GM21528 (cell line): ENCODE results near the gene SLC38A10.

Experiments used
- ATAC-seq: cut with Tn5 transposase; IDR thresholded peaks from one replicate; pipeline ENCODE4 v1.9.1; 2021; ENCODE audit warnings: mild to moderate bottlenecking, moderate library complexity; ENCODE audit not compliant: unreplicated experiment, low FRiP score

SLC38A10 gene

DNA sequence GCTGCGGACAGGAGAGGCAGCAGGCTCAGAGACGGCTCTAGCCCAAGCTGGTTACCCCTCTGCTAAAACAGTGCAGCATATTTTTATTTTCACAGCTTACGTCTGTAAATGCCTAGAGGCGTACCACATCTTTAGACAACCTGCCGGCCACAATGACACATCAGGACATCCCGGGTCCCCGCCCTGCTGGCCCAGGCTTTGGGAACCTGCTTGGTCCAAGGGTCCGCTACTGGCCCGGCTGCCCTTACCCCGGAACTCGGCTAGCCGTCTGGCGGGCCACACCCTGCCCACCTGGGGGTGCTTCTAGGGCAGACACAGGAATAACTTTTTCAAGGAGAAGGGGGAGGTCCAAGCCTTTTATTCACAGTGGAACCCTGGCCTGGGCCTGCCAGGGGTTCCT, 76.6 kb downstream of the SLC38A10 start:
- ATAC-seq = no peak

DNA sequence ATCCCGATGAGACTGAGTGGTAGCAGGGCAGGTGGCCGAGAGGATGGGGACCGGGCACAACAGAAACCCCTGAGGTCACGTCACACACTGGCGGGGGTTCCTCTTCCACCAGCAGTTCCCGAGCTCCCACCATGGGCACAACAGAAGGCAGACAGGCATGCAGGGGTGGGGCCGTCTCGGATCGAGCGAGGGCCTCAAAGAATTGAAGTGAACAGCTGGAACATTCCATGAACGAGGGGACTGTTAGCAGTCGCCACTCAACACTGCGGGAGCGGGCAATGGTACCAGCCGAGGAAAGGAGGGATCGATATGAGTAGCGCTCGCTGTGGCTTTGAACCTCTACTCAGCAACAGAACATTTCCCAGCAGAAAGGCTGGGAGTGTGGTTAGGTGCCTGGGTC, 77.6 kb downstream of the SLC38A10 start:
- no peak for ATAC-seq

DNA sequence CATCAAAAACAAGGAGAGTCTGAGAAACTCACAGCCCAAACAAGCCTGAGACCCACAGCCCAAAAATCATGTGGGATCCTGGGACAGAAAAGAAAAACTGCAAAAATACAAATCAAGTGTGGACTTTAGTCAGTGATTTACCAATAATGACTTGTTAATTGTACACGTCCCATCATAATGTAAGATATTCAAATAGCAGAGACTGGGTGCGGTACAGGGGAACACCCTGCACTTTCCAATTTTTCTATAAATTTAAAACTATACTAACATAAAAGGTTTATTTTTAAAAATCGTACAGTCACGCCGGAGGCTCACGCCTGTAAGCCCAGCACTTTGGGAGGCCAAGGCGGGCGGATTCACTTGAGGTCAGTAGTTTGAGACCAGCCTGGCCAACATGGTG, 81.1 kb downstream of the SLC38A10 start:
- no peak for ATAC-seq

DNA sequence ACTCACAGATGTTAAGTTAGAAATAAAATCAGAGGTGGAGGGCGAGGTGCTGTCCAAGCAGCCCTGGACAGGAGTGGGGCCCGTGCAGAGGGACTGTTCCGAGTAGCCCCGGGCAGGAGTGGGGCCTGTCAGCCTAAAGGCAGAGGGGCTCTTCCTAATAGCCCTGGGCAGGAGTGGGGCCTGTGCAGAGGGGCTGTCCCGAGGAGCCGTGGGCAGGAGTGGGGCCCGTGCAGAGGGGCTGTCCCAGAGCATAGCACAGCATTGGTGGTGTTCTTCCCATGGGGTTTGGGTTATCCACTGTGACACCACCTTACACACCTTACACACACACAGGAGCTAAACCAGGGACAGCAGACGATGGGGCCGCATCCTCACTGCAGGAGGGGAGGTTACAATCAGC, 82.7 kb downstream of the SLC38A10 start:
- ATAC-seq = no peak

DNA sequence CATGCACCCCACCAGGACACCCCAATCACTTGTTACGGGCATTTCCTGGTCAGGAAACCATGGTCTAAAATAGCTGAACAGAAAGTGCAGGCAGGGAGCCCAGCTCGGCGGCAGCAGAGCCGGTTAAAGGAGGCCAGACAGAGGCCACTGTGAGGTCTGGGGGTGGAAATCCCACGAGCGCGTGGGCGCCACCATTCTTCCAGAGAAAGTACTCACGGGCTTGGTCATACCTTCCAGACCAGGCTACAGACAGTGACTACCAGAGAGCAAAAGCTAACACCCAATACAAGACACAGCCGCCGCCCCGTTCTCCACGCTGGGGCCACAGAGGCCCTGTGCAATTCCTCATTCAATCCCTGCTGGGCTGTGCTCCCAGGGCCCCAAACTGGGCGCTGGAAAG, 84.2 kb downstream of the SLC38A10 start:
- no peak for ATAC-seq

DNA sequence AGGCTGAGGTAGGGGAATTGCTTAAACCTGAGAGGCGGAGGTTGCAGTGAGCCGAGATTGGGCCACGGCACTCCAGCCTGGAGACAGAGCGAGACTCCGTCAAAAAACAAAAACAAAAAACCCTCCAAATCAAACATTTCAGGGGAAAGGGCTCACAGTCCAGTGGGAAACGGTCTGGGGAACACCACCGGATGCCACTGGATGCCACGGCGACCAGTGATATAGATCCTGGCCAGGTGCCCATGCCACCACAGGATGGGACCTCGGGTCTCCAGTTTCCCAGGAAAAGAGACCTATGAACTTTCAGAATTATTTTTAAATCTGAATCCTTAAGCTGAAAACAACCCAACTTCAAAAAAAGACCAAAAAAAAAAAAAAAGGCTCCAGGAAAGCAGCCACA, 84.6 kb downstream of the SLC38A10 start:
- no peak for ATAC-seq

DNA sequence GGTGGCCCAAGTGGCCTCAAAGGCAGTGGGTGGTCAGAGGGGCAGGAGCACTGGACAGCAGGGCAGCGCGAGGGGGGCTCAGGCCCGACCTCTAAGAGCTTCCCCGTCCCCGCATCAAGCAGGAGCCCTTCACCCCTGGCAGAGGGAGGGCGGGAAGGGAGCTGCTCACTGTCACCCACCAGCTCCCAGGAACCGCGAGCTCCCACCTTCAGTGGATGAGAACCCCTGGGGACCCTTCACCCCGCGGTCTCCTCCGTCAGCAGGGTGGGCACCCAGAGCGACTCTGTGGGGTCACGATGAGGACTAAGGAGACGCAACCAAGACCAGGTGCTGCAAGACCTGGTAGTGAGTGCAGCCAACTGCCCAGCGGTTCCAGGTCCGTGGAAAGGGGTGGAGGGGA, 86.0 kb downstream of the SLC38A10 start:
- ATAC-seq = no peak

DNA sequence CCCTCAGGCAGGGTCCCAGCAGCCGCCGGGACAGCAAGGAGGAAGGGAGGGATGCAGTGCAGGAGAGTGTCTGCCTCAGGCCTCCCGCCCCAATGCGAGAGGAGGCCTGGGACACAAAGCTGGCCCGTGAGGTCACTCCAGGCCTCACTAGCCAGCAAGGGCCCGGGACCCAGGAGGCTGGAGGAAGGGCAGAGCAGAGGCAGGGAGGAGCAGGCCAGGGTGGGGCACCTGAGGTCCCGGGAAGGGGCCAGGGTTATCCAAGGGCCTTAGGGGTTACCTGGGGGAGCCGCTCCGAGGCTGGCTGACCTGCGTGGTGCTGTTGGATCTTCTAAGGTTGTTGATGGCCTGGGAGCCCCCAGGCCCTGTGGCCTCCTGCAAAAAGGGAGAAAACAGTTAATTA, 86.5 kb downstream of the SLC38A10 start:
- ATAC-seq = no peak

DNA sequence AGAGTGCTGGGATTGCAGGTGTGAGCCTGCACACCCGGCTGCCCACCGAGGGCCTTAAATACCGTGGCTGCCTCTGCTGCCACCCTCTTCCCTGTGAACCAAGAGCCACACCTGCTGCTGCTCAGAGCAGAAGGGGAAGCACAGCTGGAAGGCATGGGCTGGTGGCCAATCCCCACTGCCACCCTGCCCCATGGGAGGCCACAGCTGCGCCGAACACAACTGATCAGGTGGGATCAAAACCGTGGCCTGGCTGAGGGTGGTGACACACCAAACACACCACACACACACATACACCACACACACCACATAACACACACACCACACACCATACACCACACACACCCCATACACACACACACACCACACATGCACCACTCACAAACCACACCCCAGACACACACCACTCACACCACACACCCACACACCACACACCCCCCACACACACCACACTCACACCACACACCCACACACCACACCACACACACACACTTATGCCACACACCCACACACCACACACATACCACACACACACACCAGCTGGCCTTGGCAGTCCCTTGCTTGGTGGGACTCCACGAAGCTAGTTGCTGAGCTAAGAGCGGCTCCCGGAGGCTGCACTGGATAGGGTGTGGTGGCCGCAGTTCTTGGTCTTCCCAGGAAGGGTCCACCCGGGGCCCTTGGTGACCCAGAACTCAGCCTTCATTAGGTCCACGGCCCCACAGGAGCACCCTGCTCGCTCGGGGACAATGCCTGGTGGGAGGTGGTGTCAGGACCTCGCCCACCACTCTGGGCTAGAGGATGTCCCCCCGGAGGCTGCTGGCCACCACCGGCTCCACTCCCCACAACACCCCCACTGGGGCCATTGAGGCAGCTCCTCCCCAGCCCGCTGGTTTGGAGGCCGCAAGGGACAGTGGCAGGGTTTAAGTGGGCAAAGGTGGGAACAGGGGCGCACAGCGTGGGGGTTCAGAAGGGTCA, 87.2 kb downstream of the SLC38A10 start:
- no peak for ATAC-seq

DNA sequence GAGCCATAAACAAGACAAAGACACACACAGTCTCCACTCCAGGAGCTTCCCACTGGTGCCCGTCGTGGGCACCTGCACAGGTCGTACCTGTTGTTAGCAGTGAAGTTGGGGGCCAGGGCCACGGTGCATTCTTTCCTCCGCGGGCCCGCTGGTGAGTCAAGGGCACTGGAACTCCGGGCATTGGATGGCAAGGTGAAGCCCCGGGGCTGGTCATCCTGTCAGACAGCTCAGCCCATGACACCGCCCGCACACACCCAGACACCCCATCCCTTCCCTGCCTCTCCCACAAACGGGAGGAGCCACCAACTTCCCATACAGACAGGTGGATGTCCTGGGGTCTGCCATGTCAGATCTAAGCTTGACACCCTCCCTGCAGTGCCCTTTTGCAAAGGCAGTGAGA, 88.5 kb downstream of the SLC38A10 start:
- ATAC-seq = no peak

DNA sequence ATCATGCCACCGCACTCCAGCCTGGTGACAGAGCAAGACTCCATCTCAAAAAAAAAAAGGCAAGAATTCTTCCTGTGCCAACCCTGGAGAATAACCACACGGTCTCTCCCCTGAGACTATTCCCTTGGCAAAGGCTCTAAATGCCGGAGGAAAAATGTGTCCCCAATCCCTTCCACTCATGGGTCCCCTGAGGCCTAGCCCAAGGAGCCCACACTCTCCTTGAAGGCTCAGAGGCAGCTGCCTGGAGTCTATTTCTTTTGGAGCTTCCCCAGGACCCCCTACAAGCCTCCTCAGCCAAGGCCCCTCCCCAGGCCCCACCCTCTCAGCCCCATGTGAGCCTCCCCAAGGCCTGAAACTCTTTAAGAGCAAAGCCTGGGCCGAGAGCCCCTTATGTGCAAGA, 88.9 kb downstream of the SLC38A10 start:
- no peak for ATAC-seq

DNA sequence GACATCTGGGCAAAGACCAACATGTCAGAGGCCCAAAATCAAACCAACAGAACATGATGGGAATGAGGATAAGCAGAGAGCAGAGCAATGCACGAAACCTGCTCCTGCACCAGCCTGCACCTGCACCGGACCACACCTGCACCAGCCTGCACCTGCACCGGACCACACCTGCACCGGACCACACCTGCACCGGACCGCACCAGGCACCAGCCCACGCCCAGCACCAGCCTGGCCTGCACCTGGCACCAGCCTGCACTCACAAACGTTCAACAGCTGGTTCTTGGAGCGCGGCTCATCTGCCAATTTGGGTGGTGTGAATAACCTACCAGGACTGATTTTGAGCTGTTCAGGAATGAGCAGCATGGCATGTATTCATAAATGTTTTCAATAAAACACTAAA, 90.5 kb downstream of the SLC38A10 start:
- no peak for ATAC-seq

DNA sequence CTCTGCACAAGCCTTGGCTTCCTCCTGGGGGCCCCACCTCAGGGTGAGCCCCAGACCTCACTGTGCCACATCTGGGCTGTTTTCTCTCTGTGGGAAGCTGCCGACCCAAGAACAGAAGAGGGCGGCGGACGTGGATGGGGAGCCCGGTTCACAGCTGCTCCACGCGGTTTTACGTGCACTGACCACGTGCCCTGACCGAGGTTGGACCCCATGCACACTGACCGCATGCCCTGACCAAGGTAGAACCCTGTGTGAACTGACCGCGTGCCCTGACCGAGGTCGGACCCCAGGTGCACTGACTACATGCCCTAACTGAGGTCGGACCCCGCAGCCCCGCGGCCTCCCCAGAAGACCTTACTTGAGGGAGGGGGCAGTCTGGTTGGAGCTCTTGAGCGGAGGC, 92.0 kb downstream of the SLC38A10 start:
- no peak for ATAC-seq

DNA sequence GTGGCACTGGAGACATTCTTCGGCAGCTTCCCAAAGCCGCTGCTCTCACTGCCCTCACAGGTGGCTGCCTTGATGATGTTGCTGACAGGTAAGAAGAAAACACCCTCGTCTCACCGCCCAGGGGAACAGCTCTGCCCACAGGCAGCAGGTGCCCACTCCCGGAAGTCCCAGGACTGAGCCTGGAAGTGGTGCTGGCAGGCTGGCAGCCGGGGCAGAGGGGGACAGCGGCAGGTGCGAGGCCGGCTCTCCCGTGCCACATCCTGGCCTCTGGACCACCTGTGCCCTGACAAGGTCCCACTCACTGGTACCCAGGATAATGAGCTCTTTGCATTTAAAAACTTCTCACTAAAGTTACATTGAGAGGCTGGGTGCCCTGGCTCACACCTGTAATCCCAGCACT, 92.8 kb downstream of the SLC38A10 start:
- no peak for ATAC-seq

DNA sequence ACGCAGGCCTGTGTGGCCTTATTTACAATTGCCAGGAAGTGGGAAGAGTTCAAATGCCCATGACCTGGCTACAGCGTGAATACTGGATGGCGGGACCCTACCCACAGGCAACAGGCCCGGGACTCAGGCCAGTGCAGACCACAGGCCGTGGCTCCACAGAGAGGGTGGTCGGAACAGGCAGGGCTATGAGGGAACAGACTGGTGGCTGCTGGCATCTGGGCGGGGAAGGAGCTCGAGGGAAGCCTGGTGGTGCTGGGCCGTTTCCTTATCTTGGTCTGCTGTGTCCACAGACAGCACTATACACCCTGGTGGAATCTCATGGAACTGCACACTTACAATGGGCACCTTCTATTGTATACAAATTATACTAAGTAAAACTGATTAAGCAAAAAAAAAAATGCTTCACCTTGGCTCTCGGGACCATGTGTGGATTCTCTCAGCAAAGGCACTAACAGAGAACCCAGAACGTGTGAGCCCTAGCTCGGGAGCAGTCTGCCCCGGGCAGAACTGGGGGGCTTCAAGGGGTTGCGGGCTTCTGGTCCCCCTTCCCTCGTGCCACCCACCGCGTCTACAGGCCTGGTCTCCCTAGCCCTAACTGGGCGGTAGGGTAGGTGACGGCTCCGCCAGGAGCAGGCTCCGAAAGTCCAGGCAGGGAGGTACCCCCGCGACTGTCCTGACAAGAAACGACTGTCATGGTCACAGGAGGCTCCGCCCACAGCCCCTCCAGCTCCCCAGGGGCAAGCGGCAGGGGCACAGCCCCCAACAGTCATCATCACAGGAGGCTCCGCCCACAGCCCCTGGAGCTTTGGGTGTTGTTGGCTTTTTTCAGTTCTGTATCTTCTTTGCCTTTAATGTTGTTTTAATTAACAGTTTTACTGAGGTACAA, 94.2 kb downstream of the SLC38A10 start:
- no peak for ATAC-seq

DNA sequence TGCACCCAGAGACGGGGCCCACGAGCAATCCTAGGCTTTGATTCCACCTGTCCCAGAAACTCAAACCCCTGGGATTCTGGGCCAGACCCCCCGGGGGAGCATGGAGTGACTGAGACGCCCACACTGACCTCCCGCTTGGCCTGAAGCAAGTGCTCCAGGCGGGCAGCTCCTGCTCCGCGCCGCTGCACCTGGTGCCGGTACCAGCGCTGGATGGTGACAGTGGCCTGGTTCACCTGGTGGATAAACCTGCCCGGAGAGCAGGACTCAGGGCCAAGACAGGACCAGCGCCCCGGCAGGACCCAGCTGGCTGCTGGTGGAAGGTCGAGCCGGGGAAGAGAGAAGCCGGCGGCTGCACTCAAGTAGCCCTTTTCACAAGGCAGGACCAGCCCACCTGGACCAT, 94.9 kb downstream of the SLC38A10 start:
- ATAC-seq = no peak

DNA sequence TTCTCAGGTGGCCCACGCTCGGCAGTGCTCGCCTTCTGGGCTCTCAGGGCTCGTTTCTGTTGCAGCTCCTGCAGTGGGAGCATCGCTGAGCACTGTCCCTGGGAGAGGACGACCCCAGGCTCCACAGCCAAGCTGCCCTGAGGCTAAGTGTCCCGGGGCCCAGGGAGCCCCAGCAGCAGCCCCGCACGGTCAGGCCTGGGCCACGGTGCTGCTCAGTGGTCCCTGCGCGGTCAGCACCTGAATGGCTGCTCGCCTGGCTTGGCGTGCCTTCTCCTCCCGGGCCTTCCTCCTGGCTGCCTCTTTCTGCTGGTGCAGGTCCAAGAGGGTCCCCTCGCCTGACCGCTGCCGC, 95.7 kb downstream of the SLC38A10 start:
- no peak for ATAC-seq

DNA sequence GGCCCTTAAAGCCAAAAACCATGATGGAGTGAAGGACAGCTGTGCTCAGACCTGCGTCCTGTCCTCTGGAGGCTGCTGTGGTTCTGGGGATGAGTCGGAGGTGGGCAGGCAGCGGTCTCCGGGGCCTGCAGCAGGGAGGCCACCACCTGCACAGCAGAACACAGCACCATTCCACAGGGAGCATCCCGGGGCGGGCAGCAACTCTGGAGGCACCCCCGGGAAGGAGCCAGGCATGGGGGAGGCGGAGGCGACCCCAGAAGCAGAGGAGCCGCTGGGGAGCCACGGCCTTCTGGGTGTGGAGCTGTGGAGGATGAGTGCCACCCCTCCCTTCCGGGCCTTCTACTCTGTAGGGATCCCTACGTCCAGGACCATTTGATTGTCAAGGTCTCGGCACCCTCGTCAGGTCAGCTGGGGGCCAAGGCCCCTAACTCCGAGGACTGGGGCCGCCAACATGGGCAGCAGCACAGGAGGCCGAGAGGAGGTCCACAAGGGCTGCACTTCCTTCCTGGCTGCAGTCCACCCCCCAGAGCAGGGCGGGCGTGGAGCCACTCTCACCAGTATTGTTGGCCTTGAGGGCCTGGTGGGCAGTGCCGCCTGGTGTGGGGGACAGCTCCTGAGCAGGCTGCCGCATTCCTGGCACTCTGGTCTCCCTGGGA, 96.2 kb downstream of the SLC38A10 start:
- ATAC-seq = no peak

DNA sequence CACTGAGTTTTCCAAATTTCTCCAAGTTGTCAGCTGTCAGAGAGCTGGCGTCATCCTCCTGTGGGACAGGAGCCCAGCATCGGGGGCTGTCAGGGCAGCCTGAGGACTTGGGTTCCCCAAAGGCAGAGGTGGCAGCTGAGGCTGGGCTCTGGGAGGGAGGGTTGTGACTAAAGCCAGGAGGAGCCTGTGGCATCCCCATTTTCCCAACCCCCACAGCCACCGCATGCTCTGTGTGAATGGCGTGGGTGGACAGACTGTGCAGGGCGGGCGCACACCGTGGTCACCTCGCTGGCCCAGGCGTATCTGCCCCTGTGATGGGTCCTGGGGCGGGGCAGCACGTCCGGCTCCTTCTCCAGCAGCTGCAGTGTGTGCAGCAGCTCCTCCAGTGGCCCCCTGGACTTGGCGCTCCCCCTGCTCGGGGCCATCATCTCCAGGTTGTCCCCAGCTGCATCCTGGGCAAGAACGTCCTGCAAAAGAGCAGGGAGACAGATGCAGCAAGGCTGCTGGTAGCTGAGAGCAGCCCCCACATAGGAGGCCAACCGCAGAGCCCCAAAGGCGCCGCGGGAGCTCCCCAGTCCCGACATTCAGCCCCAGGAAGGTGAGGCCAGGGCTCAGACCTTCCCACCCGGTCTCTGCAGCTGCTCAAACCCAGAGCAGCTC, 97.1 kb downstream of the SLC38A10 start:
- no peak for ATAC-seq

DNA sequence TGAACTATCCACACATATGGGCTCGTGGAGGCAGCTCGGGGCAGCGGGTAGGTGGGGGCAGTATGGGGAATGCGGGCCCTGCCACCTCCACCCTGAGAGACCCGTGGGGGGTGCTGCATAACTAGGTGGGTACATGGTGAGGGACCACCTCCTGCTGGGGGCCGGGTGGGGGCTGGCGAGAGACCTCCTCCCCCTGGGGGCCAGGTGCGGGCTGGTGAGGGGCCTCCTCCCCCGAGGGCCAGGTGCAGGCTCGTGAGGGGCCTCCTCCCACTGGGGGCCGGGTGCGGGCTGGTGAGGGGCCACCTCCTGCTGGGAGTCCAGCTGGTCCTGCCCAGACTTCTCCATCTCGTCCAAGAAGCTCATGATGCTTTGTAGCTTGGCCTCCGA, 97.7 kb downstream of the SLC38A10 start:
- no peak for ATAC-seq
